Fibroblast of skin of scalp (primary cell): Measurements from ENCODE around the gene ZBTB2.
A peak's percentile ranks its signal among the peaks of the same experiment; 100 is the strongest.
"Not testable (repeated sequence)": the region's sequence is repeated elsewhere in the genome, so short reads cannot be mapped to it uniquely, and the experiment has no call there.

ENCODE experiments used
- DNase-seq: peaks from one replicate; pipeline ENCODE4 v3.0.0-alpha.2; 2013

The ZBTB2 gene

GRCh38 chr6:151370509-151371078 lies 20.8 kb downstream of the ZBTB2 start:
- DNase-seq: peak; percentile 36

- DNase-seq: no peak
These were observed 26.1 kb downstream of the ZBTB2 start for GRCh38 chr6:151365233-151365632.

GRCh38 chr6:151359486-151359885 lies 31.9 kb downstream of the ZBTB2 start:
- no peak for DNase-seq

- no peak for DNase-seq
These were observed 32.9 kb downstream of the ZBTB2 start for GRCh38 chr6:151358475-151358874.

GRCh38 chr6:151357758-151358436 lies 33.5 kb downstream of the ZBTB2 start:
- no peak for DNase-seq

- not testable (repeated sequence) for DNase-seq
These were observed 34.4 kb downstream of the ZBTB2 start for GRCh38 chr6:151356983-151357382.

- DNase-seq: no peak
These were observed 37.6 kb downstream of the ZBTB2 start for GRCh38 chr6:151353795-151354194.

GRCh38 chr6:151352410-151353396 lies 38.7 kb downstream of the ZBTB2 start:
- DNase-seq: no peak

GRCh38 chr6:151351731-151352130 lies 39.6 kb downstream of the ZBTB2 start:
- DNase-seq: no peak

- DNase-seq: no peak
These were observed 40.1 kb downstream of the ZBTB2 start for GRCh38 chr6:151351146-151351700.

- no peak for DNase-seq
These were observed 40.8 kb downstream of the ZBTB2 start for GRCh38 chr6:151350442-151351145.

GRCh38 chr6:151349651-151350270 lies 41.6 kb downstream of the ZBTB2 start:
- DNase-seq: no peak

- DNase-seq: not testable (repeated sequence)
These were observed 48.6 kb downstream of the ZBTB2 start for GRCh38 chr6:151342750-151343149.

- no peak for DNase-seq
These were observed 49.7 kb downstream of the ZBTB2 start for GRCh38 chr6:151341476-151342195.

GRCh38 chr6:151340219-151340978 lies 51.0 kb downstream of the ZBTB2 start:
- peak; percentile 25 for DNase-seq

- no peak for DNase-seq
These were observed 52.0 kb downstream of the ZBTB2 start for GRCh38 chr6:151339369-151339768.

GRCh38 chr6:151338651-151339200 lies 52.6 kb downstream of the ZBTB2 start:
- DNase-seq: no peak

GRCh38 chr6:151335930-151336329 lies 55.4 kb downstream of the ZBTB2 start:
- DNase-seq: no peak

- DNase-seq: peak; percentile 98
These were observed 61.1 kb downstream of the ZBTB2 start for GRCh38 chr6:151330130-151330696.

GRCh38 chr6:151327101-151327500 lies 64.3 kb downstream of the ZBTB2 start:
- DNase-seq: no peak
